HFFc6 (cell line): ENCODE data around the gene OMA1. TPM values are rescaled to one million over a fixed set of nuclear protein-coding genes. Genes with fewer than 3 reads are reported as not detected.

Source experiments
- DNase-seq: peaks from one replicate; pipeline ENCODE4 v3.0.0-alpha.2; 2018
- H3K27ac Mint-ChIP-seq: 2 replicates; pipeline ENCODE4 v1.8.0; 2020; ENCODE audit warnings: mild to moderate bottlenecking, mixed read lengths
- H3K27me3 Mint-ChIP-seq: 2 replicates; pipeline ENCODE4 v1.8.0; 2021; ENCODE audit warnings: mild to moderate bottlenecking, moderate library complexity, mixed read lengths; ENCODE audit not compliant: insufficient read depth
- H3K36me3 Mint-ChIP-seq: 2 replicates; pipeline ENCODE4 v1.8.0; 2021; ENCODE audit warnings: low read depth, mixed read lengths
- H3K4me1 Mint-ChIP-seq: 2 replicates; pipeline ENCODE4 v1.8.0; 2020; ENCODE audit warnings: low read depth, mixed read lengths
- H3K4me3 Mint-ChIP-seq: 2 replicates; pipeline ENCODE4 v1.8.0; 2020; ENCODE audit warnings: mild to moderate bottlenecking, moderate library complexity, mixed read lengths
- H3K9me3 Mint-ChIP-seq: 2 replicates; pipeline ENCODE4 v1.8.0; 2020; ENCODE audit warnings: mild to moderate bottlenecking, mixed read lengths
- total RNA-seq, 6 experiments: library from RNA; stranded (reverse); fragmentation: NEBNext Ultra II Directional; extraction: Animal tissue kit (Norgen Biotek cat#: 25700); gene quantifications; 2 replicates in 1 of 6; 3 replicates in 5 of 6; pipeline ENCODE4 v1.2.3, GENCODE V29; 2021
- TF ChIP-seq, protein P1 (sequence below): fragments of 200-600 bp; sonication (generic); IDR thresholded peaks from 2 replicates; pipeline ENCODE4 v1.5.0; 2021; ENCODE audit warnings: antibody characterized with exemption, mild to moderate bottlenecking

OMA1 gene
- total RNA-seq, 6 experiments from 2014 or later = 10.5 to 14.8 (median 13.1) TPM

- H3K27me3 Mint-ChIP-seq = peaks cover 4% of the 10 kb centered on the region
- no peaks in the 10 kb centered on the region for H3K36me3 Mint-ChIP-seq
- TF ChIP-seq, protein P1, sequence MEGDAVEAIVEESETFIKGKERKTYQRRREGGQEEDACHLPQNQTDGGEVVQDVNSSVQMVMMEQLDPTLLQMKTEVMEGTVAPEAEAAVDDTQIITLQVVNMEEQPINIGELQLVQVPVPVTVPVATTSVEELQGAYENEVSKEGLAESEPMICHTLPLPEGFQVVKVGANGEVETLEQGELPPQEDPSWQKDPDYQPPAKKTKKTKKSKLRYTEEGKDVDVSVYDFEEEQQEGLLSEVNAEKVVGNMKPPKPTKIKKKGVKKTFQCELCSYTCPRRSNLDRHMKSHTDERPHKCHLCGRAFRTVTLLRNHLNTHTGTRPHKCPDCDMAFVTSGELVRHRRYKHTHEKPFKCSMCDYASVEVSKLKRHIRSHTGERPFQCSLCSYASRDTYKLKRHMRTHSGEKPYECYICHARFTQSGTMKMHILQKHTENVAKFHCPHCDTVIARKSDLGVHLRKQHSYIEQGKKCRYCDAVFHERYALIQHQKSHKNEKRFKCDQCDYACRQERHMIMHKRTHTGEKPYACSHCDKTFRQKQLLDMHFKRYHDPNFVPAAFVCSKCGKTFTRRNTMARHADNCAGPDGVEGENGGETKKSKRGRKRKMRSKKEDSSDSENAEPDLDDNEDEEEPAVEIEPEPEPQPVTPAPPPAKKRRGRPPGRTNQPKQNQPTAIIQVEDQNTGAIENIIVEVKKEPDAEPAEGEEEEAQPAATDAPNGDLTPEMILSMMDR = no peak
- H3K4me3 Mint-ChIP-seq = no peak overlapping the region
- no peaks in the 10 kb centered on the region for H3K9me3 Mint-ChIP-seq
- DNase-seq = no peak
- H3K27ac Mint-ChIP-seq = no peak overlapping the region
- peaks cover 5% of the 10 kb centered on the region for H3K4me1 Mint-ChIP-seq
Observed at GRCh38 chr1:58465176-58465575, 81.3 kb downstream of the OMA1 start.

DNA sequence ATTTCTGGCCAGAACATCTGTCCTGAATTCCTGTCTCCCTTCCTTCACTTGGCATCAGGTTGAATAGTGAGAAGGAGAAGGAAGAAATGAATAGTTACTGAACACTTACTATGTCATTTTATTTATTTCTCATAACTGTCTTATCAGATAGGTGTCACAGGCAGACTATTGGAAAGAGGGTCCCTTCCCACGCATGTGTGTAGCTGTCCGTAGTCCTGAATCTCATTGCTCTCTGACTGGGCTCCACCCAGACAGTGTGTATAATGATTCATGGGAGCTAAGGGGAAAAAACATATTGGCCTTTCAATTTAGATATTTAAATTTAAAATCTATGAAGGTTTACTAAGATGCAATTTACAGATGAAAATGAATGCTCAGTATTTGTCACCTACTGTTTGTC, 86.1 kb downstream of the OMA1 start:
- no peaks in the 10 kb centered on the region for H3K9me3 Mint-ChIP-seq
- no peak overlapping the region for H3K4me3 Mint-ChIP-seq

GRCh38 chr1:58459911-58460310, 86.6 kb downstream of the OMA1 start:
- TF ChIP-seq, protein P1 = no peak
- Mint-ChIP-seq H3K27ac (no peak overlapping the region), H3K4me1 (peaks cover 30% of the 10 kb centered on the region), H3K27me3 (peaks cover 2% of the 10 kb centered on the region; the same call in 1 of the 2 replicates), H3K36me3 (no peaks in the 10 kb centered on the region), H3K9me3 (no peaks in the 10 kb centered on the region), H3K4me3 (no peak overlapping the region)
- no peak for DNase-seq

More for the DNA sequence above, 86.1 kb downstream of the OMA1 start:
- Mint-ChIP-seq H3K4me1 (peaks cover 24% of the 10 kb centered on the region), H3K36me3 (no peaks in the 10 kb centered on the region), H3K27me3 (peaks cover 6% of the 10 kb centered on the region; the same call in 1 of the 2 replicates), H3K27ac (no peak overlapping the region)
- peak; percentile 16 for DNase-seq
- TF ChIP-seq, protein P1 = no peak

DNA sequence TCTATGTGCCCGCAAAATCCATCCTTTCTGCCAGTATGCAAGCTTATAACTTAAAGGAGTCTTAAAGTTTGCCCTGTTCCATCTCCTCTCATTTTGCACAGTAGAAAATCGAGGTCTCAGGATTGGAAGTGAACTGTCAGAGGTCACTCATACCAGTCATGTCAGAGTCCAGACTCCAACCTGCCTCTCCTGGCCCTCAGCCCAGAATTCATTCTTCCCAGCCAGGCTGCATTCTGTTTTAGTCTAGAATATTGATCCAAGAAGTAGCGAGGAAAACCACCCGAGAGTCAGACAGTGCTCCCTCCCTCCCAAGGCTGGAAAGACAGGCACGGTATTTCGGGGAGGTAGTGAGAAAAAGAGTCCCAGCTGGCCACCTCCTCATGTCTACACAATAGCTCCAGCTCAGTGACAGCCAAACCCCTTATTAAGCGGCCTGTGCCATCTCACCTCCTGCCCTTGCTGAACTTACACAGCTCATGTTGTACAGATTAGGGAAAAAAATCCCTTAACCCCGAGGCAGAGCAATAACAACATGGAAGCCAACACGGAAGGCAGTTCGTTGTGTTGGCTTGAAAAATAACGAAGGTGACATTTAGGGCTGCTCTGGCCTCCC, 89.4 kb downstream of the OMA1 start:
- Mint-ChIP-seq H3K4me1 (peaks cover 30% of the 10 kb centered on the region), H3K27ac (peak overlapping the region; percentile 62; the same call in 1 of the 2 replicates), H3K36me3 (no peaks in the 10 kb centered on the region), H3K9me3 (no peaks in the 10 kb centered on the region), H3K27me3 (peaks cover 2% of the 10 kb centered on the region; the same call in 1 of the 2 replicates), H3K4me3 (0 out of 2 replicates have a peak overlapping the region, but pooled peaks have one; percentile 3)
- DNase-seq = no peak
- TF ChIP-seq, protein P1 = no peak

GRCh38 chr1:58456470-58456869, 90.1 kb downstream of the OMA1 start:
- Mint-ChIP-seq H3K27me3 (peaks cover 2% of the 10 kb centered on the region; the same call in 1 of the 2 replicates), H3K9me3 (no peaks in the 10 kb centered on the region), H3K4me3 (peak overlapping the region; percentile 31), H3K27ac (peak overlapping the region; percentile 88), H3K4me1 (peaks cover 30% of the 10 kb centered on the region), H3K36me3 (no peaks in the 10 kb centered on the region)
- peak; percentile 80 for DNase-seq
- TF ChIP-seq, protein P1 = no peak
